Subcutaneous abdominal adipose tissue (tissue), 5 donors: ENCODE data around the gene ITIH1.

Experiments
- H3K27ac ChIP-seq: one replicate; pipeline ENCODE4 v1.7.0; 2013; ENCODE audit warnings: low read depth, mild to moderate bottlenecking, inconsistent platforms, low read length, moderate library complexity
- H3K27me3 ChIP-seq, 5 donors: one replicate each; pipeline ENCODE4 v1.7.0; 2013; ENCODE audit warnings: low read length in 5 of 5, inconsistent platforms in 1 of 5; ENCODE audit not compliant: control insufficient read depth in 5 of 5, insufficient read depth in 4 of 5
- H3K36me3 ChIP-seq, 5 donors: one replicate each; pipeline ENCODE4 v1.7.0; 2013; ENCODE audit warnings: low read length in 5 of 5; ENCODE audit not compliant: control insufficient read depth in 5 of 5, insufficient read depth in 5 of 5
- H3K4me1 ChIP-seq, 5 donors: one replicate each; pipeline ENCODE4 v1.7.0; 2013; ENCODE audit warnings: low read length in 5 of 5, mild to moderate bottlenecking in 3 of 5, moderate library complexity in 1 of 5; ENCODE audit not compliant: control insufficient read depth in 5 of 5, insufficient read depth in 5 of 5
- H3K4me3 ChIP-seq, 5 donors: one replicate each; pipeline ENCODE4 v1.7.0; 2013; ENCODE audit warnings: low read length in 5 of 5, low read depth in 1 of 5
- H3K9ac ChIP-seq, 5 donors: one replicate each; pipeline ENCODE4 v1.7.0; 2013; ENCODE audit warnings: low read length in 5 of 5, mild to moderate bottlenecking in 4 of 5, moderate library complexity in 3 of 5
- H3K9me3 ChIP-seq, 5 donors: one replicate each; pipeline ENCODE4 v1.7.0; 2013; ENCODE audit warnings: low read length in 5 of 5; ENCODE audit not compliant: control insufficient read depth in 5 of 5
- donor health status: healthy.
- donor health status: healthy.
- donor health status: healthy.
- donor health status: healthy.
- donor health status: healthy.

ITIH1 gene

DNA sequence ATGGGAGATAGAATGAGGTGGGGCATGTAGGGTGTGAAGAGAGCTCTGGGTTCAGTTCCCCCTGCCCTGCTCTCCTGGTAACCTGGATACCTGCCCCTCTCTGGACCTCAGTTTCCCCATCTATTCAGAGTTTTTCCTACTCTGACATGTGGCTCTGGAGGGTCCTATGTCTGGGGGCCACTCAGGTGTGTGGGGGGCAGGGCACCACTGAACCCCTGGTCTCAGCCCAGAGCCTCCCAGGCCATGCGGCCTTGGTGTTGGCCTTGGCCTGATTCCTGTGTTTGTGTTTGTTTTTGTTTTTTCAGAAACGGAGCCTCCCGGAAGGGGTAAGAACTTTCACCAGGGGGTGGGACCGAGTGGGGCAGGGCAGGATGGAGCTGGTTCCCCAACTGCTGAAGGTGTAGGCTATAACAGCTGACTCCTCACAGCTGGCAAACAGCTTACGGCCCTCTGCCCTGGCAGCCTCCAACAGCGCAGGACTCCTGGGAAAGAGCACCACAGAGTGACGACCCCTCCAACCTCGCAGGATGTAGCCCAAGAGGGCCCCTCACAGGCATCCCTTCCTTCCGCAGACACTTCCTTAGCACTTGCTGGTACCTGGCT, 18.0 kb downstream of the ITIH1 start:
- Histone ChIP-seq H3K4me3 (no peak overlapping the region), H3K27me3 (peaks cover 0 to 3% (median 2%) of the 10 kb centered on the region in 5 donors), H3K27ac (no peak overlapping the region), H3K36me3 (no peaks in the 10 kb centered on the region), H3K9me3 (no peaks in the 10 kb centered on the region), H3K4me1 (no peaks in the 10 kb centered on the region), H3K9ac (no peak overlapping the region)

DNA sequence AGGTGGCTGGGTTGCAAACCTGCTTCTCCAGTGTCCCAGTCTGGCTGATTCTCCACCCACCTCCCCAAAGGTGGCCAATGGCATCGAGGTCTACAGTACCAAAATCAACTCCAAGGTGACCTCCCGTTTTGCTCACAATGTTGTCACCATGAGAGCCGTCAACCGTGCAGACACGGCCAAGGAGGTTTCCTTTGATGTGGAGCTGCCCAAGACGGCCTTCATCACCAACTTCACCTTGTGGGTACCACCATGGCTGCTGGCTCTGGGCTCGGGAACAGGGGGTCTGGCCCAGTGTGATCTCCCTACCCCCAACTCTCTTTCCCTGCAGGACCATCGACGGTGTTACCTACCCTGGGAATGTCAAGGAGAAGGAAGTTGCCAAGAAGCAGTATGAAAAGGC, 19.0 kb downstream of the ITIH1 start:
- Histone ChIP-seq H3K27ac (no peak overlapping the region), H3K27me3 (peaks cover 0 to 2% (median 0%) of the 10 kb centered on the region in 5 donors), H3K9ac (no peak overlapping the region), H3K4me1 (no peaks in the 10 kb centered on the region), H3K36me3 (no peaks in the 10 kb centered on the region), H3K4me3 (no peak overlapping the region), H3K9me3 (no peaks in the 10 kb centered on the region)

DNA sequence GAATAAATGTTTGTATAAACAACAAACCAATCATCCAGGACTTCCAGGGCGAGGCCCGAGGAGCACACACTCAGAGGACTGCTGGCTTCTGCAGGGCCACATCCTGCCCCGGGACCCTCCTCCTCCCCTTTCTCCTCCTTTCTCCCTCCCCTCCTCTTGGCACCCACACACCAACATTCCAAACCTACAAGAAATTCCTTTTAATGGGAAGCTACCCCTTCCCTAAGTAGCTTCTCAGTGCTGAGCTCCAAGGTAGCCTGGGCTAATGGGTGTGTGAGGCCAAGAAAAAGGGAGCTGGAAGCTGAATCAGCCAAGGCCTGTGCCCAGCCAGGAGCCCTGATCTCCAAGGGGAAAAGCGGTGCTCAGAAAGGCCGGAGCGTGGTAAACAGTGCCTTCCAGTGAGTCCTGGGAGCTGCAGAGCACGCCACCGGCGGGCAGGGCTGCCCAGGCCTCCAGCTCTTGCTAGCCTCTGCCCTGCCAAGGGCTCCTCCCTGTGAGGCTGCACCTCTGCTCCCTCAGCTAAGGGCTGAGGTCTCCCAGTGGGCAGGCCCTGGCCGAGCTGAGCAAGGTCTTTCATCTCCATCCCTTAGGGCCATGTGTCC, 21.1 kb downstream of the ITIH1 start:
- Histone ChIP-seq H3K27ac (no peak overlapping the region), H3K27me3 (no peaks in the 10 kb centered on the region)

DNA sequence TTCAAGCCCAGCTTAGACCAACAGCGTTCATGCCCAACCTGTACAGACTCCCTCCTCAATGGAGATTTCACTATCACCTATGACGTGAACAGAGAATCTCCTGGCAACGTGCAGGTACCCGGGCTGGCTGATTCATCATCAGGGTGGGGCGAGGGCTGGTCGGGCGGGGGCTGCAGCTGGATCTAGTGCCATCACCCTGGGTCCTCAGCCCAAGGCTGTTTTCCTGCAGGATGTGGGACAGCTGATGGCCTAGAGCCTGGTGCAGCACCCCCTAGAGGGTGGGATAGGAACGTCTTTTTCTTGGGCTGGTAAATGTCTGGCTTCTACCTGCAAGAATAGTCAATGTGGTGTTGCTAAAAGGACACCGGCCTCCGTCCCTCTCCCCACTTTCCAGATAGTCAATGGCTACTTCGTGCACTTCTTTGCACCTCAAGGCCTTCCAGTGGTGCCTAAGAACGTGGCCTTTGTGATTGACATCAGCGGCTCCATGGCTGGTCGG, 21.6 kb downstream of the ITIH1 start:
- Histone ChIP-seq H3K4me1 (no peaks in the 10 kb centered on the region), H3K27ac (no peak overlapping the region), H3K9me3 (no peaks in the 10 kb centered on the region), H3K4me3 (no peak overlapping the region), H3K36me3 (no peaks in the 10 kb centered on the region), H3K27me3 (no peaks in the 10 kb centered on the region), H3K9ac (no peak overlapping the region)

More for the DNA sequence above, 21.1 kb downstream of the ITIH1 start:
- Histone ChIP-seq H3K9me3 (no peaks in the 10 kb centered on the region), H3K36me3 (no peaks in the 10 kb centered on the region), H3K4me3 (no peak overlapping the region), H3K9ac (no peak overlapping the region), H3K4me1 (no peaks in the 10 kb centered on the region)

DNA sequence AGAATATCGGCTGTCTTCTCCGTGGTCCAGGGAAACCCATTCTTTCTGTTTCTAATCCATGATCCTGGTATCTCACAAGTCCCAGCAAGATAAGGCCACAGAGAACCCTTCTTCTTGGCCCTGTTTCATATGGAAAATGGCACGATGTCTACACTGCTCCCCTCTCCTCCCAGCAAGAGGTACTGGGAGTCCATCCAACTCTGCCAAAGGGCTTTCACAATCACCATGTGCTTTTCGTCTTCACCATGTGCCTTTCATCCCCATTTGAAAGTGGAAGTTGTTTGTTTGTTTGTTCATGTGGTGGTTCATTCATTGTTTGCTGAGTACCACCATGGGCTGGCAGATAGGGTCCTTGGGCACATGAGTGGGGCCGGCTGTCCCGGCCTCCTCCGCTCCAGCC, 22.7 kb downstream of the ITIH1 start:
- H3K36me3 ChIP-seq, result no peaks in the 10 kb centered on the region
- no peaks in the 10 kb centered on the region for H3K4me1 ChIP-seq
- no peaks in the 10 kb centered on the region for H3K27me3 ChIP-seq
- H3K27ac ChIP-seq, result no peak overlapping the region
- H3K4me3 ChIP-seq, result no peak overlapping the region
- no peaks in the 10 kb centered on the region for H3K9me3 ChIP-seq
- H3K9ac ChIP-seq, result no peak overlapping the region

DNA sequence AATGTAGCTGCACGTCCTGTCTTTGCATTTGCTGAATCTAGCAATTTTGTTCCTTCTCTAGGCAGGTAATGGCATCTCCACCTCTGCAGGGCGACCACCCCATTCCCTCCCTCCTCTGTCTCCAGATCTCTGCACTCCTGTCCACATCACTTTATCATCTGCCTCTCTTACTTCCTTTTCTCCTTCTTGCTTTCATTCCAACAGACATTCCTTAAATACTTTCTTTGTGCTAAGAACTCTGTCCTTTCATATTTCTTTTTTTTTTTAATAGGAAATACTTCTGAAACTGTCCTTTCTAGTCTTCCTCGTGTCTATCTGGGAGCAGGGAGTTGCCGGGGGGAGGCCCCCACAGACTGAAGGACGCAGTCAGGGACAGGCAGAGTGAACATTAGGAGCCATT, 24.4 kb downstream of the ITIH1 start:
- no peaks in the 10 kb centered on the region for H3K36me3 ChIP-seq
- no peak overlapping the region for H3K27ac ChIP-seq
- peaks cover 0 to 4% (median 3%) of the 10 kb centered on the region in 5 donors for H3K27me3 ChIP-seq
- H3K4me1 ChIP-seq, result no peaks in the 10 kb centered on the region
- no peak overlapping the region for H3K9ac ChIP-seq
- H3K9me3 ChIP-seq, result no peaks in the 10 kb centered on the region
- no peak overlapping the region for H3K4me3 ChIP-seq

DNA sequence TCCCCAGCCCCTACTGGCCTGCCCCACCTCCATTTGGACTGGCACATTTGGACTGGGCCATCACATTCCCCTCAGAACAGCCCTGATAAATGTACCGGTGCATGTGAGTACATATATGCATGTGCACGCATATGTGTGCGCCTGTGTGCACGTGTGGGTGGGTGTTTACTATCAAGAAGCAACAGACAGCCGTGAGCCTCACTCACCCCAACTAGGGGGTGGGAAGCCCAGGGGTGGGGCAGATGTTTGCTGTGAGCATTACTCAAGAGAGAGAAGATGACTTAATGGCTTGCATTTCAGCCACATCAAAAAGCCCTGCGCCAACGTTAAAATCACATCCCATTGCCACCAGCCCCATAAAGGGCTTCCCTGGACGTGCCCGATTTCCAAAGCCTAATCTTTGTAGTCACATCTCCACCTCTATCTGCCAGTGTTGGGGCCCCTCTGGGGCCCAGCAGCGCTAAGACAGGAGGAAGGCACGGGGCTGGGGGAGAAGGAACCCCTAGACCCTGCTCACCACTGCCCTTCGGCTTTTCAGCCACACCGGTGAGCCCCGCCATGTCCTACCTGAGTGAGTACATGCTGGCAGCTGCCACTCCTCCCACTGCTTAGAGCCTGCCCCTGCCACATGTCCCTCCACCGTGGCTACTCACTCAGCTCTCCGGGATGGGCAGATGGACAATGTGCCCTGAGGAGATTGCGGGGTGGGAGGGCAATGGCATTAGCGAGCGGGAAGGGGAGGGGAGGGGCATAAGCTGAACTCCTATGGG, 28.1 kb downstream of the ITIH1 start:
- Histone ChIP-seq H3K27me3 (peaks cover 0 to 17% (median 8%) of the 10 kb centered on the region in 5 donors), H3K9ac (no peak overlapping the region), H3K4me3 (no peak overlapping the region)

DNA sequence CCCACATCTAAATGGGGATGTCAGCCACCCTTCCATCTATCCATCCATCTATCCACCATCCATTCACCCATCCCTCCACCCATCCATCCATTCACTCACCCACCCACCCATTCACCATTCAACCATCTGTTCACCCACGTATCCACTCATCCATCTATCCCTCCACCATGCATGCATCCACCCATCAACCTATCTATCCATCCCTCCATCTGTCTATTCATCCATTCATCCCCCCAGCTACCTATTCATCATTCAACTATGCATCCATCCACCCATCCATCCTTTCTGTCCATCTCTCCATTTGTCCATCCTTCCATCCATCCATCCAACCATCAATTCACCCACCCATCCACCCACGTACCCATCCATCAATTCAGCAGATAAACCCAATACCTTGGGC, 31.8 kb downstream of the ITIH1 start:
- H3K4me1 ChIP-seq, result no peaks in the 10 kb centered on the region
- H3K9ac ChIP-seq, result no peak overlapping the region
- peaks cover 0 to 17% (median 8%) of the 10 kb centered on the region in 5 donors for H3K27me3 ChIP-seq
- no peak overlapping the region for H3K4me3 ChIP-seq
- no peaks in the 10 kb centered on the region for H3K9me3 ChIP-seq
- no peaks in the 10 kb centered on the region for H3K36me3 ChIP-seq
- H3K27ac ChIP-seq, result no peak overlapping the region

More for the DNA sequence above, 28.1 kb downstream of the ITIH1 start:
- Histone ChIP-seq H3K9me3 (no peaks in the 10 kb centered on the region), H3K36me3 (no peaks in the 10 kb centered on the region), H3K27ac (no peak overlapping the region), H3K4me1 (no peaks in the 10 kb centered on the region)

DNA sequence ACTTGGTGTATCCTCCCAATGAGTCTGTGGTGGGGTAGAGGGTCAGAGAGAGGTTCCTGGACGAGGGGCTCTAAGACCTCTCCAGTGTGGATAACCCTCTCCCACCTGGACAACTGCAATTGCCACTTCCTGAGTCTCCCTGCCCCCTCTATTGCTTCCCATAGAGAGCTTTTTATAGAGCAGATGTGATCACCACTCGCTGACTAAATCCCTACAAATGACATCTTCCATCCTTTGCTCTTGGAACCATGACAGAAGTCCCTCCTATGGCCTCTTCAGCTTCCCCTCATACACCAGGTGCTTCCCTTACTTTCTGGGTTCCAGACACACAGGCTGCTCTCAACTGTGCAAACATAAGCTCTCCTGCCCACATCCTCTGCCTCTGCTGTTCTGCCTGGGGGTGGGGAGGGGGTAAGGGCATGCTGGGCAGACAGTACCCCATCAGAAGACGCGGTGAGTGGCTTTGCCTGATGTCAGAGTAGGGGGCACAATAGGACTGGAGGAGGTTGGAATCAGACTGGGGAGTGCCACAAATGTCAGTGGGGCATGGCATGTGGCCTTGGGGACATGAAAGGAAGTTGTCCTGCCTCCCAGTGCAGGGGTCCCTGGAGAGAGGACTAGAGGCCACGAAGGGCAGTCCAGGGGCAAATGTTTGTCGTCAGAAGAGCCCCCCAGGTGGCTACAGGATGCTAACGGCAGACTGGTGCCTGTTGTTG, 32.4 kb downstream of the ITIH1 start:
- Histone ChIP-seq H3K4me1 (no peaks in the 10 kb centered on the region), H3K4me3 (no peak overlapping the region), H3K36me3 (no peaks in the 10 kb centered on the region), H3K27ac (no peak overlapping the region), H3K27me3 (peaks cover 0 to 17% (median 8%) of the 10 kb centered on the region in 5 donors), H3K9me3 (no peaks in the 10 kb centered on the region), H3K9ac (no peak overlapping the region)
